ENCODE measurements around the gene SCAANT1.
A peak's percentile ranks its signal among the peaks of the same experiment; 100 is the strongest.

The SCAANT1 gene

GRCh38 chr3:63937661-63938651 is 25.8 kb upstream of the SCAANT1 start (continued):
- TF ChIP-seq ZFP30 (CRISPR knock-in tag; IDR thresholded peaks at IDR 0.05): no peak
- TF ChIP-seq ZC3H10 (CRISPR knock-in tag; IDR thresholded peaks at IDR 0.05): no peak
- TF ChIP-seq PPARA (CRISPR knock-in tag; IDR thresholded peaks at IDR 0.05; ENCODE audit: borderline replicate concordance): no peak
- TF ChIP-seq ESRRG (CRISPR knock-in tag; IDR thresholded peaks at IDR 0.05): no peak
- no peak for TF ChIP-seq ZNF70 (CRISPR knock-in tag; IDR thresholded peaks at IDR 0.05)
- no peak for TF ChIP-seq CREB5 (CRISPR knock-in tag; IDR thresholded peaks at IDR 0.05; ENCODE audit: low read depth)
- TF ChIP-seq GLIS3 (CRISPR knock-in tag; IDR thresholded peaks at IDR 0.05): no peak
- TF ChIP-seq TCF4 (CRISPR knock-in tag; IDR thresholded peaks at IDR 0.05; ENCODE audit: borderline replicate concordance): no peak

GRCh38 chr3:63936925-63937324 is 24.7 kb upstream of the SCAANT1 start:
- no peak for ATAC-seq

GRCh38 chr3:63934041-63934866 is 22.1 kb upstream of the SCAANT1 start:
- TF ChIP-seq ISL1 (CRISPR knock-in tag; IDR thresholded peaks at IDR 0.05) (no peak), RARB (CRISPR knock-in tag; IDR thresholded peaks at IDR 0.05) (no peak), SNAI2 (CRISPR knock-in tag; IDR thresholded peaks at IDR 0.05) (no peak), ZFP3 (CRISPR knock-in tag; IDR thresholded peaks at IDR 0.05) (no peak), CSRNP3 (CRISPR knock-in tag; IDR thresholded peaks at IDR 0.05) (no peak), CSDC2 (CRISPR knock-in tag; IDR thresholded peaks at IDR 0.05) (no peak), ZNF8 (CRISPR knock-in tag; IDR thresholded peaks at IDR 0.05) (no peak), BACH2 (CRISPR knock-in tag; IDR thresholded peaks at IDR 0.05; ENCODE audit: borderline replicate concordance) (no peak), ARNTL (CRISPR knock-in tag; IDR thresholded peaks at IDR 0.05; ENCODE audit: borderline replicate concordance, low read depth) (no peak), ZNF565 (CRISPR knock-in tag; conservative IDR thresholded peaks at IDR 0.05; ENCODE audit: low read depth) (no peak), PPARA (CRISPR knock-in tag; IDR thresholded peaks at IDR 0.05; ENCODE audit: borderline replicate concordance) (no peak), CREB5 (CRISPR knock-in tag; IDR thresholded peaks at IDR 0.05; ENCODE audit: low read depth) (no peak), TCF4 (CRISPR knock-in tag; IDR thresholded peaks at IDR 0.05; ENCODE audit: borderline replicate concordance) (no peak), ZFP30 (CRISPR knock-in tag; IDR thresholded peaks at IDR 0.05) (no peak), ZC3H10 (CRISPR knock-in tag; IDR thresholded peaks at IDR 0.05) (no peak), ESRRG (CRISPR knock-in tag; IDR thresholded peaks at IDR 0.05) (no peak), TSHZ2 (CRISPR knock-in tag; IDR thresholded peaks at IDR 0.05) (no peak), PATZ1 (CRISPR knock-in tag; IDR thresholded peaks at IDR 0.05; ENCODE audit: borderline replicate concordance) (no peak)
- ATAC-seq: no peak

More at GRCh38 chr3:63936925-63937324, 24.7 kb upstream of the SCAANT1 start:
- TF ChIP-seq CSDC2 (CRISPR knock-in tag; IDR thresholded peaks at IDR 0.05) (no peak), TCF4 (CRISPR knock-in tag; IDR thresholded peaks at IDR 0.05; ENCODE audit: borderline replicate concordance) (peak; percentile 27; the same call in 1 of the 2 replicates)
